GM18858 (cell line): ENCODE measurements around the gene NPIPA7.
"Not testable (repeated sequence)": the region's sequence is repeated elsewhere in the genome, so short reads cannot be mapped to it uniquely, and the experiment has no call there.

Experiments
- ATAC-seq: cut with Tn5 transposase; IDR thresholded peaks from one replicate; pipeline ENCODE4 v1.9.1; 2021; ENCODE audit not compliant: unreplicated experiment

Gene NPIPA7

GRCh38 chr16:16378840-16379239, at the start of gene NPIPA7:
Gene NPIPA7, plus strand, starts transcription at chr16:16379140. Its CDS starts 105 bp downstream, at chr16:16379245.
- ATAC-seq = not testable (repeated sequence)

- ATAC-seq = not testable (repeated sequence)
These were observed 47.5 kb upstream of the NPIPA7 start for GRCh38 chr16:16331466-16331865.

- not testable (repeated sequence) for ATAC-seq
These were observed 21.4 kb upstream of the NPIPA7 start for GRCh38 chr16:16357556-16357955.

GRCh38 chr16:16358539-16359240, 20.2 kb upstream of the NPIPA7 start:
- ATAC-seq = not testable (repeated sequence)

GRCh38 chr16:16363595-16363994, 15.3 kb upstream of the NPIPA7 start:
- ATAC-seq = not testable (repeated sequence)

- ATAC-seq = not testable (repeated sequence)
These were observed 14.8 kb upstream of the NPIPA7 start for GRCh38 chr16:16364100-16364499.

GRCh38 chr16:16364701-16365100, 14.2 kb upstream of the NPIPA7 start:
- ATAC-seq = not testable (repeated sequence)

- ATAC-seq = not testable (repeated sequence)
These were observed 13.6 kb upstream of the NPIPA7 start for GRCh38 chr16:16365319-16365718.

GRCh38 chr16:16365851-16366250, 13.1 kb upstream of the NPIPA7 start:
- not testable (repeated sequence) for ATAC-seq

GRCh38 chr16:16366552-16367284, 12.2 kb upstream of the NPIPA7 start:
- ATAC-seq = not testable (repeated sequence)

GRCh38 chr16:16367285-16367628, 11.7 kb upstream of the NPIPA7 start:
- not testable (repeated sequence) for ATAC-seq

GRCh38 chr16:16369081-16369856, 9.7 kb upstream of the NPIPA7 start:
- not testable (repeated sequence) for ATAC-seq

- ATAC-seq = not testable (repeated sequence)
These were observed 7.7 kb upstream of the NPIPA7 start for GRCh38 chr16:16371136-16371735.

GRCh38 chr16:16374192-16374591, 4.7 kb upstream of the NPIPA7 start:
- ATAC-seq = not testable (repeated sequence)

- ATAC-seq = not testable (repeated sequence)
These were observed 20.7 kb downstream of the NPIPA7 start for GRCh38 chr16:16399685-16400084.

- not testable (repeated sequence) for ATAC-seq
These were observed 23.4 kb downstream of the NPIPA7 start for GRCh38 chr16:16402333-16402732.

GRCh38 chr16:16404283-16404682, 25.3 kb downstream of the NPIPA7 start:
- ATAC-seq = not testable (repeated sequence)

GRCh38 chr16:16405421-16405820, 26.5 kb downstream of the NPIPA7 start:
- ATAC-seq = not testable (repeated sequence)

GRCh38 chr16:16408430-16408829, 29.5 kb downstream of the NPIPA7 start:
- ATAC-seq = not testable (repeated sequence)

- not testable (repeated sequence) for ATAC-seq
These were observed 34.8 kb downstream of the NPIPA7 start for GRCh38 chr16:16413773-16414172.

- ATAC-seq = not testable (repeated sequence)
These were observed 38.1 kb downstream of the NPIPA7 start for GRCh38 chr16:16417071-16417470.
